GM12874 (cell line): ENCODE results near the gene MRPL11.
A peak's percentile ranks its signal among the peaks of the same experiment; 100 is the strongest.

Experiments used
- CTCF ChIP-seq: IDR thresholded peaks from 2 replicates; pipeline ENCODE4 v1.5.1; 2011; ENCODE audit warnings: low read depth, mild to moderate bottlenecking, control low read depth, low read length, moderate library complexity; ENCODE audit not compliant: insufficient read depth

MRPL11 gene

GRCh38 chr11:66470015-66470414 is 31.4 kb upstream of the MRPL11 start:
- no peak for TF ChIP-seq CTCF

- TF ChIP-seq CTCF = no peak
These were observed 30.8 kb upstream of the MRPL11 start for GRCh38 chr11:66469441-66469840.

GRCh38 chr11:66468691-66469090 is 30.0 kb upstream of the MRPL11 start:
- TF ChIP-seq CTCF = no peak

GRCh38 chr11:66467756-66468155 is 29.1 kb upstream of the MRPL11 start:
- no peak for TF ChIP-seq CTCF

- TF ChIP-seq CTCF = peak; percentile 41
These were observed 28.5 kb upstream of the MRPL11 start for GRCh38 chr11:66467034-66467659.

GRCh38 chr11:66466225-66467033 is 27.8 kb upstream of the MRPL11 start, which contains the start of gene PELI3:
PELI3 (plus strand) TSS chr11:66466905; CDS start chr11:66468129, 1,224 bp downstream.
- TF ChIP-seq CTCF = no peak

- TF ChIP-seq CTCF = no peak
These were observed 27.0 kb upstream of the MRPL11 start for GRCh38 chr11:66465373-66466224.
